Neural cell (in vitro differentiated cells): ENCODE data around the gene LLGL2.

Source experiments
- EZH2 ChIP-seq: fragments of 200-600, 300-800 bp; shearing (Covaris generic), sonication (generic); IDR thresholded peaks from 2 replicates; pipeline ENCODE4 v1.6.1; 2014; ENCODE audit warnings: antibody characterized with exemption, low read length, borderline replicate concordance, mild to moderate bottlenecking; ENCODE audit not compliant: insufficient read depth, poor library complexity, severe bottlenecking
- MXI1 ChIP-seq: fragments of 450-650 bp; conservative IDR thresholded peaks from 2 replicates; pipeline ENCODE4 v1.6.1; 2014; ENCODE audit warnings: antibody characterized with exemption, mild to moderate bottlenecking; ENCODE audit not compliant: poor library complexity, severe bottlenecking
- POLR2AphosphoS5 ChIP-seq: IDR thresholded peaks from 2 replicates; pipeline ENCODE4 v1.6.1; 2012
- TF ChIP-seq, protein P1 (sequence below): fragments of 450-650 bp; IDR thresholded peaks from 2 replicates; pipeline ENCODE4 v1.5.1; 2014; ENCODE audit warnings: antibody characterized with exemption, mild to moderate bottlenecking, moderate library complexity; ENCODE audit not compliant: poor library complexity, severe bottlenecking

DNA sequence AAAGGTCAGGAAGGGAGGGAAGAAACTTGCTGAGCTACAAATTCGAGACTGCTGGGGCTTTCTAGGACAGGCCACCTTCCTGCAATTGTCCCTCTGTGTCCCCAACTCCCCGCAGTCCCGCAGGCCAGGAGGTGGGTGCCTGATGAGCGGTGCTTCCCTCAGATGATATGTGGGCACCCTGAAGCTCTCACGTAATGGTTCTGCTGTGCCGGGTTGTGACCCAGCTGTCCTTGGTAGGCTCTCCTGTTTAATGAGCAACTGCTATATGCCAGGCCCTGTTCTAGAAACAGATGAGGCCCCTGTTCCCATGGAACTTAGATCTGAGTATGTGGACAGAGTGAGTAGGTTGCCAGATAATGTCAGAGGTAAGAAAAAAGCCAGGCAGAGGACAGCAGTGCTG lies 40.1 kb downstream of the LLGL2 start:
- TF ChIP-seq MXI1: no peak
- no peak for TF ChIP-seq EZH2
- TF ChIP-seq, protein P1, sequence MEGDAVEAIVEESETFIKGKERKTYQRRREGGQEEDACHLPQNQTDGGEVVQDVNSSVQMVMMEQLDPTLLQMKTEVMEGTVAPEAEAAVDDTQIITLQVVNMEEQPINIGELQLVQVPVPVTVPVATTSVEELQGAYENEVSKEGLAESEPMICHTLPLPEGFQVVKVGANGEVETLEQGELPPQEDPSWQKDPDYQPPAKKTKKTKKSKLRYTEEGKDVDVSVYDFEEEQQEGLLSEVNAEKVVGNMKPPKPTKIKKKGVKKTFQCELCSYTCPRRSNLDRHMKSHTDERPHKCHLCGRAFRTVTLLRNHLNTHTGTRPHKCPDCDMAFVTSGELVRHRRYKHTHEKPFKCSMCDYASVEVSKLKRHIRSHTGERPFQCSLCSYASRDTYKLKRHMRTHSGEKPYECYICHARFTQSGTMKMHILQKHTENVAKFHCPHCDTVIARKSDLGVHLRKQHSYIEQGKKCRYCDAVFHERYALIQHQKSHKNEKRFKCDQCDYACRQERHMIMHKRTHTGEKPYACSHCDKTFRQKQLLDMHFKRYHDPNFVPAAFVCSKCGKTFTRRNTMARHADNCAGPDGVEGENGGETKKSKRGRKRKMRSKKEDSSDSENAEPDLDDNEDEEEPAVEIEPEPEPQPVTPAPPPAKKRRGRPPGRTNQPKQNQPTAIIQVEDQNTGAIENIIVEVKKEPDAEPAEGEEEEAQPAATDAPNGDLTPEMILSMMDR: no peak
- TF ChIP-seq POLR2AphosphoS5: no peak
